K562 (cell line): ENCODE results near the gene ZNRF2. TPM values are rescaled to one million over a fixed set of nuclear protein-coding genes. Genes with fewer than 3 reads are reported as not detected.

Source experiments
- DNMT1 ChIP-seq: fragments of 450-650 bp; IDR thresholded peaks from 2 replicates; pipeline ENCODE4 v1.6.1; 2016; ENCODE audit warnings: antibody characterized with exemption, mild to moderate bottlenecking
- ELF4 ChIP-seq: fragments of 450-650 bp; formaldehyde crosslinking; IDR thresholded peaks from 2 replicates; pipeline ENCODE4 v1.4.0; 2022; ENCODE audit warnings: missing genetic modification characterization
- JUN ChIP-seq, 2 experiments: sonication (generic) in 1 of 2; formaldehyde crosslinking in 1 of 2; IDR thresholded peaks; 2 replicates each; pipeline versions ENCODE4 v1.6.1 to v1.8.0; 2012 to 2022; ENCODE audit warnings: borderline replicate concordance in 2 of 2, mild to moderate bottlenecking in 2 of 2, improper control_type of control experiment in 1 of 2, low read depth in 1 of 2, low read length in 1 of 2, missing genetic modification reagents in 1 of 2
- L3MBTL2 ChIP-seq: fragments of 450-650 bp; IDR thresholded peaks from 2 replicates; pipeline ENCODE4 v1.6.1; 2016; ENCODE audit warnings: mild to moderate bottlenecking, moderate library complexity
- MAFF ChIP-seq: IDR thresholded peaks from 2 replicates; pipeline ENCODE4 v1.6.1; 2012; ENCODE audit warnings: low read length, improper control_type of control experiment
- NBN ChIP-seq: fragments of 450-650 bp; IDR thresholded peaks from 2 replicates; pipeline ENCODE4 v1.6.1; 2016; ENCODE audit warnings: low read depth, mild to moderate bottlenecking
- RBM15 ChIP-seq: fragments of 200-400 bp; formaldehyde crosslinking; IDR thresholded peaks from 2 replicates; pipeline ENCODE4 v1.6.1; 2018; ENCODE audit warnings: mild to moderate bottlenecking, low read length, moderate library complexity; ENCODE audit not compliant: insufficient read depth
- SMARCA4 ChIP-seq: fragments of 450-650 bp; IDR thresholded peaks from 2 replicates; pipeline ENCODE4 v1.6.1; 2016
- TOE1 ChIP-seq, 2 experiments: fragments of 450-650 bp in 1 of 2; sonication (generic) in 1 of 2; formaldehyde crosslinking in 1 of 2; IDR thresholded peaks; 2 replicates each; pipeline versions ENCODE4 v1.7.1 to v1.8.0; 2016 to 2022; ENCODE audit warnings: borderline replicate concordance in 2 of 2, mild to moderate bottlenecking in 2 of 2, antibody characterized with exemption in 1 of 2, inconsistent platforms in 1 of 2, low read depth in 1 of 2, missing genetic modification reagents in 1 of 2, moderate library complexity in 1 of 2
- ZNF589 ChIP-seq: fragments of 200-800 bp; sonication (Bioruptor generic); IDR thresholded peaks from 2 replicates; pipeline ENCODE4 v1.6.1; 2016; ENCODE audit warnings: low read depth, missing genetic modification characterization, missing compliant biosample characterization
- polyA plus RNA-seq, 8 experiments: library from polyadenylated mRNA; depleted of rRNA in 4 of 8; stranded (reverse) in 5 of 8; unstranded in 3 of 8; fragments of >200 nt; fragmentation: Nextera tagmentation in 2 of 8; fragmentation: Illumina TruSeq in 1 of 8; extraction: Ambion mirVana in 2 of 8; extraction: Trizol in 1 of 8; gene quantifications; 2 replicates each; pipeline versions ENCODE4 v1.2.1 to v1.2.3, GENCODE V29; 2011 to 2014; ENCODE audit warnings: inconsistent platforms in 1 of 8, missing spikeins in 1 of 8
- total RNA-seq, 7 experiments: library from RNA; depleted of rRNA in 6 of 7; stranded (reverse); fragments of >200 nt in 6 of 7; fragmentation: Illumina TruSeq in 2 of 7; extraction: Trizol in 2 of 7; gene quantifications; 2 replicates each; pipeline versions ENCODE4 v1.2.1 to v1.2.3, GENCODE V29; 2011 to 2021; ENCODE audit warnings: low replicate concordance in 1 of 7
- TF ChIP-seq, protein P1 (sequence below), 2 experiments: fragments of 450-650 bp in 1 of 2; sonication (generic) in 1 of 2; formaldehyde crosslinking in 1 of 2; IDR thresholded peaks in 1 of 2; conservative IDR thresholded peaks in 1 of 2; 2 replicates each; pipeline versions ENCODE4 v1.6.1 to v1.8.1; 2016 to 2023; ENCODE audit warnings: mild to moderate bottlenecking in 2 of 2, moderate library complexity in 2 of 2, inconsistent platforms in 1 of 2, missing genetic modification reagents in 1 of 2
- TF ChIP-seq, protein P2 (sequence below), 2 experiments: fragments of 450-650 bp; IDR thresholded peaks; 2 replicates each; pipeline ENCODE4 v1.6.1; 2016
- TF ChIP-seq, protein P3 (sequence below): sonication (generic); formaldehyde crosslinking; IDR thresholded peaks from 2 replicates; pipeline ENCODE4 v1.8.1; 2023; ENCODE audit warnings: mild to moderate bottlenecking, missing genetic modification reagents, moderate library complexity
- TF ChIP-seq, protein P4 (sequence below): fragments of 200-800 bp; sonication (Bioruptor generic); IDR thresholded peaks from 2 replicates; pipeline ENCODE4 v1.6.1; 2017; ENCODE audit warnings: missing genetic modification characterization, missing compliant biosample characterization
- TF ChIP-seq, protein P5 (sequence below): sonication (generic); formaldehyde crosslinking; IDR thresholded peaks from 2 replicates; pipeline ENCODE4 v1.8.1; 2023; ENCODE audit warnings: missing genetic modification reagents, mild to moderate bottlenecking, borderline replicate concordance

ZNRF2 gene
- total and polyA plus RNA-seq, 9 of the 15 experiments (the other 6 are each of a cell fraction or from before 2014, with no cell fraction given): 1.1 to 13.9 (median 5.5) TPM

DNA sequence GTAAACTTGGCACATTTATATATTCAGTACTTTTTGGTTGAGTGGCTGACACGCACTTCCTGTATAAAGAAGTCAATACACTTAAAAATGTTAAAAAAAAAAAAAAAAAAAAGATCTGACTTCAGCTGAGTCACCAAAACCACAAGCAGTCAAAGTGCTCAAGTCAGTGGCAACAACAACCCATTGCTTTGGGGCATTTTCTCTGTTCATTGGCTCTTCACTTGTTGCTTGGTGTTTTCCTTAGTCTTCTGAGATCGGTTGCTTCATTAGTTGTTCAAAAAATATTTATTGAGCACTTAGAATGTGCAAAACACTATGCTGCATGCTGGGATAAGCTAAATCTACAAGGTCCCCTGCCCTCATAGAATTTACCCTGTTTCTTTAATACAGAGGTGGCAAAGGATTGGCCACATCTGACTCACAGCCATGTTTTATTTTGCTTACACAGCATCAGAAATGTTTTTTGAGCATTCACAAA lies 63.7 kb downstream of the ZNRF2 start (continued):
- TF ChIP-seq, protein P1, sequence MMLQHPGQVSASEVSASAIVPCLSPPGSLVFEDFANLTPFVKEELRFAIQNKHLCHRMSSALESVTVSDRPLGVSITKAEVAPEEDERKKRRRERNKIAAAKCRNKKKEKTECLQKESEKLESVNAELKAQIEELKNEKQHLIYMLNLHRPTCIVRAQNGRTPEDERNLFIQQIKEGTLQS (IDR thresholded peaks at IDR 0.05): peak; percentile 84
- TF ChIP-seq, protein P1 (CRISPR knock-in tag; conservative IDR thresholded peaks at IDR 0.05): 0 out of 2 replicates have a peak, but pooled peaks have one; percentile 23
- TF ChIP-seq NBN: peak; percentile 20; the same call in 1 of the 2 replicates
- TF ChIP-seq, protein P2, sequence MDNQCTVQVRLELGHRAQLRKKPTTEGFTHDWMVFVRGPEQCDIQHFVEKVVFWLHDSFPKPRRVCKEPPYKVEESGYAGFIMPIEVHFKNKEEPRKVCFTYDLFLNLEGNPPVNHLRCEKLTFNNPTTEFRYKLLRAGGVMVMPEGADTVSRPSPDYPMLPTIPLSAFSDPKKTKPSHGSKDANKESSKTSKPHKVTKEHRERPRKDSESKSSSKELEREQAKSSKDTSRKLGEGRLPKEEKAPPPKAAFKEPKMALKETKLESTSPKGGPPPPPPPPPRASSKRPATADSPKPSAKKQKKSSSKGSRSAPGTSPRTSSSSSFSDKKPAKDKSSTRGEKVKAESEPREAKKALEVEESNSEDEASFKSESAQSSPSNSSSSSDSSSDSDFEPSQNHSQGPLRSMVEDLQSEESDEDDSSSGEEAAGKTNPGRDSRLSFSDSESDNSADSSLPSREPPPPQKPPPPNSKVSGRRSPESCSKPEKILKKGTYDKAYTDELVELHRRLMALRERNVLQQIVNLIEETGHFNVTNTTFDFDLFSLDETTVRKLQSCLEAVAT (IDR thresholded peaks at IDR 0.05): peak in 1 of 2 experiments; percentile 96; a peak in 2 of 4 replicates
- TF ChIP-seq MAFF: peak; percentile 86
- TF ChIP-seq ELF4 (CRISPR knock-in tag): no peak
- 0 out of 2 replicates have a peak, but pooled peaks have one; percentile 24 for TF ChIP-seq TOE1 (IDR thresholded peaks at IDR 0.05; ENCODE audit: borderline replicate concordance)
- TF ChIP-seq TOE1 (CRISPR knock-in tag; IDR thresholded peaks at IDR 0.05; ENCODE audit: borderline replicate concordance, low read depth): no peak
- TF ChIP-seq, protein P3, sequence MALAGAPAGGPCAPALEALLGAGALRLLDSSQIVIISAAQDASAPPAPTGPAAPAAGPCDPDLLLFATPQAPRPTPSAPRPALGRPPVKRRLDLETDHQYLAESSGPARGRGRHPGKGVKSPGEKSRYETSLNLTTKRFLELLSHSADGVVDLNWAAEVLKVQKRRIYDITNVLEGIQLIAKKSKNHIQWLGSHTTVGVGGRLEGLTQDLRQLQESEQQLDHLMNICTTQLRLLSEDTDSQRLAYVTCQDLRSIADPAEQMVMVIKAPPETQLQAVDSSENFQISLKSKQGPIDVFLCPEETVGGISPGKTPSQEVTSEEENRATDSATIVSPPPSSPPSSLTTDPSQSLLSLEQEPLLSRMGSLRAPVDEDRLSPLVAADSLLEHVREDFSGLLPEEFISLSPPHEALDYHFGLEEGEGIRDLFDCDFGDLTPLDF (CRISPR knock-in tag): no peak; the same call in 1 of the 2 replicates
- TF ChIP-seq, protein P4, sequence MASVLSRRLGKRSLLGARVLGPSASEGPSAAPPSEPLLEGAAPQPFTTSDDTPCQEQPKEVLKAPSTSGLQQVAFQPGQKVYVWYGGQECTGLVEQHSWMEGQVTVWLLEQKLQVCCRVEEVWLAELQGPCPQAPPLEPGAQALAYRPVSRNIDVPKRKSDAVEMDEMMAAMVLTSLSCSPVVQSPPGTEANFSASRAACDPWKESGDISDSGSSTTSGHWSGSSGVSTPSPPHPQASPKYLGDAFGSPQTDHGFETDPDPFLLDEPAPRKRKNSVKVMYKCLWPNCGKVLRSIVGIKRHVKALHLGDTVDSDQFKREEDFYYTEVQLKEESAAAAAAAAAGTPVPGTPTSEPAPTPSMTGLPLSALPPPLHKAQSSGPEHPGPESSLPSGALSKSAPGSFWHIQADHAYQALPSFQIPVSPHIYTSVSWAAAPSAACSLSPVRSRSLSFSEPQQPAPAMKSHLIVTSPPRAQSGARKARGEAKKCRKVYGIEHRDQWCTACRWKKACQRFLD: peak; percentile 30; the same call in 1 of the 2 replicates
- TF ChIP-seq RBM15: no peak
- TF ChIP-seq L3MBTL2: peak; percentile 14; the same call in 1 of the 2 replicates
- TF ChIP-seq SMARCA4: peak; percentile 84
- peak; percentile 63 for TF ChIP-seq JUN (IDR thresholded peaks at IDR 0.05; ENCODE audit: borderline replicate concordance, low read depth, low read length)
- no peak for TF ChIP-seq JUN (CRISPR knock-in tag; IDR thresholded peaks at IDR 0.05; ENCODE audit: borderline replicate concordance)
- TF ChIP-seq ZNF589 (CRISPR knock-in tag): peak; percentile 57; the same call in 1 of the 2 replicates
- no peak for TF ChIP-seq DNMT1
- TF ChIP-seq, protein P5, sequence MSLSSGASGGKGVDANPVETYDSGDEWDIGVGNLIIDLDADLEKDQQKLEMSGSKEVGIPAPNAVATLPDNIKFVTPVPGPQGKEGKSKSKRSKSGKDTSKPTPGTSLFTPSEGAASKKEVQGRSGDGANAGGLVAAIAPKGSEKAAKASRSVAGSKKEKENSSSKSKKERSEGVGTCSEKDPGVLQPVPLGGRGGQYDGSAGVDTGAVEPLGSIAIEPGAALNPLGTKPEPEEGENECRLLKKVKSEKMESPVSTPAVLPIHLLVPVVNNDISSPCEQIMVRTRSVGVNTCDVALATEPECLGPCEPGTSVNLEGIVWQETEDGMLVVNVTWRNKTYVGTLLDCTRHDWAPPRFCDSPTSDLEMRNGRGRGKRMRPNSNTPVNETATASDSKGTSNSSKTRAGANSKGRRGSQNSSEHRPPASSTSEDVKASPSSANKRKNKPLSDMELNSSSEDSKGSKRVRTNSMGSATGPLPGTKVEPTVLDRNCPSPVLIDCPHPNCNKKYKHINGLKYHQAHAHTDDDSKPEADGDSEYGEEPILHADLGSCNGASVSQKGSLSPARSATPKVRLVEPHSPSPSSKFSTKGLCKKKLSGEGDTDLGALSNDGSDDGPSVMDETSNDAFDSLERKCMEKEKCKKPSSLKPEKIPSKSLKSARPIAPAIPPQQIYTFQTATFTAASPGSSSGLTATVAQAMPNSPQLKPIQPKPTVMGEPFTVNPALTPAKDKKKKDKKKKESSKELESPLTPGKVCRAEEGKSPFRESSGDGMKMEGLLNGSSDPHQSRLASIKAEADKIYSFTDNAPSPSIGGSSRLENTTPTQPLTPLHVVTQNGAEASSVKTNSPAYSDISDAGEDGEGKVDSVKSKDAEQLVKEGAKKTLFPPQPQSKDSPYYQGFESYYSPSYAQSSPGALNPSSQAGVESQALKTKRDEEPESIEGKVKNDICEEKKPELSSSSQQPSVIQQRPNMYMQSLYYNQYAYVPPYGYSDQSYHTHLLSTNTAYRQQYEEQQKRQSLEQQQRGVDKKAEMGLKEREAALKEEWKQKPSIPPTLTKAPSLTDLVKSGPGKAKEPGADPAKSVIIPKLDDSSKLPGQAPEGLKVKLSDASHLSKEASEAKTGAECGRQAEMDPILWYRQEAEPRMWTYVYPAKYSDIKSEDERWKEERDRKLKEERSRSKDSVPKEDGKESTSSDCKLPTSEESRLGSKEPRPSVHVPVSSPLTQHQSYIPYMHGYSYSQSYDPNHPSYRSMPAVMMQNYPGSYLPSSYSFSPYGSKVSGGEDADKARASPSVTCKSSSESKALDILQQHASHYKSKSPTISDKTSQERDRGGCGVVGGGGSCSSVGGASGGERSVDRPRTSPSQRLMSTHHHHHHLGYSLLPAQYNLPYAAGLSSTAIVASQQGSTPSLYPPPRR (CRISPR knock-in tag): no peak
